ENCODE data around the gene MRTFA. TPM values are rescaled to one million over a fixed set of nuclear protein-coding genes. Genes with fewer than 3 reads are reported as not detected.
"Not testable (repeated sequence)": the region's sequence is repeated elsewhere in the genome, so short reads cannot be mapped to it uniquely, and the experiment has no call there.

MRTFA gene
- total RNA-seq, 3 donors from 2014 or later (not counting 1 experiment from before 2014, with no cell fraction given) = 81.8 to 91.9 (median 83.5) TPM

GRCh38 chr22:40511604-40512003 lies 124.9 kb downstream of the MRTFA start:
- no peaks in the 10 kb centered on the region for H3K27me3 Mint-ChIP-seq (ENCODE audit: low read depth in 2 of 2)

GRCh38 chr22:40510631-40511364 lies 125.7 kb downstream of the MRTFA start:
- Histone ChIP-seq H3K27ac (ENCODE audit: low read length) (no peak overlapping the region), H3K9me3 (ENCODE audit: control insufficient read depth, insufficient read depth, low read length) (no peaks in the 10 kb centered on the region), H3K36me3 (ENCODE audit: control insufficient read depth, insufficient read depth, low read length) (no peaks in the 10 kb centered on the region), H3K4me1 (ENCODE audit: control insufficient read depth, insufficient read depth, low read length) (no peaks in the 10 kb centered on the region), H3K27me3 (ENCODE audit: control insufficient read depth, insufficient read depth, low read length) (no peaks in the 10 kb centered on the region), H3K4me3 (ENCODE audit: low read length) (no peak overlapping the region)
- H3K27ac Mint-ChIP-seq = no peak overlapping the region
- no peaks in the 10 kb centered on the region for H3K9me3 Mint-ChIP-seq
- H3K27me3 Mint-ChIP-seq (ENCODE audit: low read depth in 2 of 2) = no peaks in the 10 kb centered on the region
- H3K36me3 Mint-ChIP-seq = no peaks in the 10 kb centered on the region
- 92% methylated on average over 4 of the region's 4 CpGs for WGBS (ENCODE audit: insufficient coverage)
- H3K4me1 Mint-ChIP-seq = peaks cover 0 to 26% of the 10 kb centered on the region in 2 donors
- ATAC-seq (no peak), DNase-seq (no peak)
- no peak overlapping the region for H3K4me3 Mint-ChIP-seq
- no peak for TF ChIP-seq CTCF (IDR thresholded peaks at IDR 0.05)
- intact Hi-C loops (cut with micrococcal nuclease) = no loop called here

More at GRCh38 chr22:40511604-40512003, 124.9 kb downstream of the MRTFA start:
- Mint-ChIP-seq H3K4me1 (peaks cover 0 to 21% of the 10 kb centered on the region in 2 donors), H3K4me3 (no peak overlapping the region), H3K27ac (no peak overlapping the region), H3K36me3 (no peaks in the 10 kb centered on the region), H3K9me3 (no peaks in the 10 kb centered on the region)
- no peak for TF ChIP-seq CTCF (IDR thresholded peaks at IDR 0.05)
- Histone ChIP-seq H3K27ac (ENCODE audit: low read length) (no peak overlapping the region), H3K36me3 (ENCODE audit: control insufficient read depth, insufficient read depth, low read length) (no peaks in the 10 kb centered on the region), H3K27me3 (ENCODE audit: control insufficient read depth, insufficient read depth, low read length) (no peaks in the 10 kb centered on the region), H3K4me1 (ENCODE audit: control insufficient read depth, insufficient read depth, low read length) (no peaks in the 10 kb centered on the region), H3K9me3 (ENCODE audit: control insufficient read depth, insufficient read depth, low read length) (no peaks in the 10 kb centered on the region), H3K4me3 (ENCODE audit: low read length) (no peak overlapping the region)
- ATAC-seq = no peak
- intact Hi-C loops (cut with micrococcal nuclease) = no loop called here
- DNase-seq = no peak

GRCh38 chr22:40509401-40510134 lies 127.0 kb downstream of the MRTFA start:
- H3K4me1 Mint-ChIP-seq = peaks cover 0 to 26% of the 10 kb centered on the region in 2 donors
- no peak for ATAC-seq
- Histone ChIP-seq H3K36me3 (ENCODE audit: control insufficient read depth, insufficient read depth, low read length) (no peaks in the 10 kb centered on the region), H3K27me3 (ENCODE audit: control insufficient read depth, insufficient read depth, low read length) (no peaks in the 10 kb centered on the region), H3K4me1 (ENCODE audit: control insufficient read depth, insufficient read depth, low read length) (no peaks in the 10 kb centered on the region), H3K9me3 (ENCODE audit: control insufficient read depth, insufficient read depth, low read length) (no peaks in the 10 kb centered on the region), H3K27ac (ENCODE audit: low read length) (no peak overlapping the region), H3K4me3 (ENCODE audit: low read length) (no peak overlapping the region)
- no peak for TF ChIP-seq CTCF (IDR thresholded peaks at IDR 0.05)
- no peak overlapping the region for H3K4me3 Mint-ChIP-seq
- no peaks in the 10 kb centered on the region for H3K9me3 Mint-ChIP-seq
- intact Hi-C loops (cut with micrococcal nuclease) = no loop called here
- DNase-seq = no peak
- H3K27me3 Mint-ChIP-seq (ENCODE audit: low read depth in 2 of 2) = no peaks in the 10 kb centered on the region
- 89% methylated on average over 3 of the region's 4 CpGs for WGBS (ENCODE audit: insufficient coverage)
- no peaks in the 10 kb centered on the region for H3K36me3 Mint-ChIP-seq
- H3K27ac Mint-ChIP-seq = no peak overlapping the region

- H3K4me3 Mint-ChIP-seq; H3K36me3 Mint-ChIP-seq; DNase-seq; H3K27me3 ChIP-seq (ENCODE audit: control insufficient read depth, insufficient read depth, low read length); H3K27ac Mint-ChIP-seq; ATAC-seq; intact Hi-C loops (cut with micrococcal nuclease); H3K9me3 Mint-ChIP-seq; H3K27me3 Mint-ChIP-seq (ENCODE audit: low read depth in 2 of 2); H3K4me3 ChIP-seq (ENCODE audit: low read length); H3K36me3 ChIP-seq (ENCODE audit: control insufficient read depth, insufficient read depth, low read length); H3K27ac ChIP-seq (ENCODE audit: low read length); H3K4me1 ChIP-seq (ENCODE audit: control insufficient read depth, insufficient read depth, low read length); H3K9me3 ChIP-seq (ENCODE audit: control insufficient read depth, insufficient read depth, low read length): not testable (repeated sequence)
- H3K4me1 Mint-ChIP-seq = peaks cover 0 to 26% of the 10 kb centered on the region in 2 donors
- WGBS (ENCODE audit: insufficient coverage) = 97% methylated on average over 7 of the region's 8 CpGs
These were observed 128.5 kb downstream of the MRTFA start for GRCh38 chr22:40508046-40508445.
